GM18526 (cell line): ENCODE results near the gene PKD2.

Experiments
- POLR2A ChIP-seq: IDR thresholded peaks from 3 replicates; pipeline ENCODE4 v1.6.1; 2011; ENCODE audit not compliant: insufficient read length; ENCODE audit errors: extremely low read depth

PKD2 gene

GRCh38 chr4:88041626-88042025 lies 34.2 kb downstream of the PKD2 start:
- no peak for TF ChIP-seq POLR2A

- TF ChIP-seq POLR2A = no peak
Measured at GRCh38 chr4:88043001-88043400, 35.6 kb downstream of the PKD2 start.

- TF ChIP-seq POLR2A = no peak
Measured at GRCh38 chr4:88043586-88044340, 36.3 kb downstream of the PKD2 start.

DNA sequence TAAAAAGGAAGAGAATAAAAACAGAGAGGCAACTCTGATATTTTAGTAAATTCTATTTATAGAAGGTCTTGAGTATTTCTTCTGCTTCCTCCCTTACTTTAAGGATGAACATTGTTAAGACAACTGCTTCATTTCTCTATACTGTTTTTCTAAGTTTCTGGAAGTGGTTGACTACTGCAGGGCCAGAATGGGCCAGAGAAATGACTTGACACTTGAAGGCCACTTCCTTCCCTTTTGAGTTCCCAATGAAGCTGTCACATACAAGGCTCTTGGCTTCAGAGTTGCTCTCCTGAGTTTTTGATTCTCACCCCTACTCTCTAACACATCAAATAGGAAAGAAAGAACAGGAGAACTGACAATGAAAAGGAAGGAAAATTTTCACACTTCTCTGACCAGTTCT lies 37.6 kb downstream of the PKD2 start:
- TF ChIP-seq POLR2A = no peak

- no peak for TF ChIP-seq POLR2A
Measured at GRCh38 chr4:88054229-88054628, 46.8 kb downstream of the PKD2 start.

GRCh38 chr4:88054901-88055300 lies 47.5 kb downstream of the PKD2 start:
- no peak for TF ChIP-seq POLR2A

DNA sequence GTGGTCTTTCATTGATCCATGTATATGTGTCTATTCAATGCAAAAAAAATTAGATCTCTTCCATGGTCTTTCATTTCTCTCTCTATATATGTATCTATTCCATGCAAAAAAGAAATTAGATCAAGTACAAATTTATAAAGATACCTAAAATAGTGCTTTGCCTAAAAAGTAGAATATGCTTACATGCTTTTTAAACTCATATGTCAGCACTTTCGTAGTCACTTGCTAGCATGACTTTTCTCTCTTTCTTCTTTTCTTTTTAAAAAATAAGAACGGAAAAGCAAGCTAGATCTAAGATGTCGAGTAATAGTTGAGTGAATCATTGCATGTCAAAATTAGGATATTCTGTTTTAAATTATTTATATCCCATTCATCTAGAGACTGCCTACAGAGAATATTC lies 50.9 kb downstream of the PKD2 start:
- no peak for TF ChIP-seq POLR2A

- no peak for TF ChIP-seq POLR2A
Measured at GRCh38 chr4:88059766-88060165, 52.3 kb downstream of the PKD2 start.

GRCh38 chr4:88060431-88060830 lies 53.0 kb downstream of the PKD2 start:
- no peak for TF ChIP-seq POLR2A

DNA sequence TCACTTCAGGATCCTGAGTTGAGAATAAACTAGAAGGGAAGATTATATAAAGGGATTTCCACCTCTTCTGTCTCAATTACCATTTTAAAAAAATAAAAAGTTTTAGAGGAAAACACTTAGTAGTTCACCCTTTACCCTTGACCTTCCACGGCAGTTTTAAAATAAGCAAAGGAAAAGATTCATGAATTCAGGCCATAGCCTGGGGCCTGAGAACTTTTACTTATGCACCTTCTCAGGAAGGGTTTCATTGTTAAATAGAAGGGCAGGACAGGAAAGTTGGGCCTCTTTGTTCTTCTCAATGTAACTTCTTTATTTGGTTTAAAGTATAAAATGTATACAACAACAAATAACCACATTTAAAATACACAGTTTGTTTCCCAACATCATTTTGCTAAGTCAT lies 54.9 kb downstream of the PKD2 start:
- TF ChIP-seq POLR2A = no peak

DNA sequence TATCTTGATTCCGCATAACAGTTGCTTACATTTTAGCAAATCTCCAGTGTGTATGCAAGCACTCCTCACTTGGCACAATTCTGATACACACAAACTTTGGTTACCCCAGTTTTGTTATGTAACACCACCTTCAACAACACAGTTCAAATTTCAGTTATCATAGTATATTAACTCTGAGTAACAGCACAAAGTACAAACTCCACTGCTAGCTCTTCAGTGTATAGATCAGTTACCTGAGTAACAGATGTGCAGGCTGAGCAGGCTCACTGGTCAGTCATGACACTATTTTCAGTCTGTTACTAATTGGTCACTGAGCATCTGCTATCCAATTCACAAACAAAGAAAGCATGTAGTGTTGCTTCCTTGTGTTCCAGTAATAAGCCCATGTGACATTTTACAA lies 55.4 kb downstream of the PKD2 start:
- no peak for TF ChIP-seq POLR2A

GRCh38 chr4:88063634-88064296 lies 56.3 kb downstream of the PKD2 start:
- no peak for TF ChIP-seq POLR2A

- TF ChIP-seq POLR2A = no peak
Measured at GRCh38 chr4:88064410-88064809, 57.0 kb downstream of the PKD2 start.

GRCh38 chr4:88070031-88070430 lies 62.6 kb downstream of the PKD2 start:
- no peak for TF ChIP-seq POLR2A

DNA sequence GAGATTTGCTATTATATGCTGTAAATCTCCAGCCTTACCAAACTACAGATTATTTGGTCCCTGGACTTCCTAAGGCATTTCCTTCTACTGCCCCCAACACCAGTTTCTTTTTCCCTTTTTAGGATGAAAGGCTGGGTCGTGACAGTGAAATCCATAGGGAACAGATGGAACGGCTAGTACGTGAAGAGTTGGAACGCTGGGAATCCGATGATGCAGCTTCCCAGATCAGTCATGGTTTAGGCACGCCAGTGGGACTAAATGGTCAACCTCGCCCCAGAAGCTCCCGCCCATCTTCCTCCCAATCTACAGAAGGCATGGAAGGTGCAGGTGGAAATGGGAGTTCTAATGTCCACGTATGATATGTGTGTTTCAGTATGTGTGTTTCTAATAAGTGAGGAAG lies 67.9 kb downstream of the PKD2 start:
- TF ChIP-seq POLR2A = no peak

DNA sequence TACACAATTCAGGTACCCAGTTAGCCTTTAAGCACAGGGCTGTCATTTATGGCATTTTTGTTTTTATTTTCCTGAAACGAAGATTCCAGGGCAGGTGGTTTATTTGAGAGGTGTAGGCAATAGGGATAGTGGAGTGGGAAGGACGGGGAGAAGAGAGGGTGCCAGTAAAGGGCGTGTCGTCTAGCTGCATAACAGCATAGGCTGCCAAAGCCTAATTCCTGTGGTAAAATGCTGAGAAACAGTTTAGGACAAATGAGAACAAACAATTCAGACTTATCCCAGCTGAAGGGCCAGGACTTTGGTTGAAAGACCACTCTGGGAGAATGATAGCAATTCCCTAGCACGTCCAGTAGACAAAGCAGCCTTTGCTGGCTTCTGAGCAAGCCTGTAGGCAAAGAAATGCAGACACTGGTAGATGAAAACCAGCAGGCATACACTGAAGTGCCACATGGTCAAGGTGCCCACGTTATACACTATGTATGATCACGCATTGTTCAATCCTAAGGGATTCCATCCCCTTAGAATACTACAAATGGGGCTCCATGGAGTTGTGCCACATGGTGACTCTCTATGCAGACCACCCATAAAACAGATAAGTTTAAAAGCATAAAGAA lies 70.6 kb downstream of the PKD2 start:
- no peak for TF ChIP-seq POLR2A
